ENCODE results near the gene OPTN.

DNA sequence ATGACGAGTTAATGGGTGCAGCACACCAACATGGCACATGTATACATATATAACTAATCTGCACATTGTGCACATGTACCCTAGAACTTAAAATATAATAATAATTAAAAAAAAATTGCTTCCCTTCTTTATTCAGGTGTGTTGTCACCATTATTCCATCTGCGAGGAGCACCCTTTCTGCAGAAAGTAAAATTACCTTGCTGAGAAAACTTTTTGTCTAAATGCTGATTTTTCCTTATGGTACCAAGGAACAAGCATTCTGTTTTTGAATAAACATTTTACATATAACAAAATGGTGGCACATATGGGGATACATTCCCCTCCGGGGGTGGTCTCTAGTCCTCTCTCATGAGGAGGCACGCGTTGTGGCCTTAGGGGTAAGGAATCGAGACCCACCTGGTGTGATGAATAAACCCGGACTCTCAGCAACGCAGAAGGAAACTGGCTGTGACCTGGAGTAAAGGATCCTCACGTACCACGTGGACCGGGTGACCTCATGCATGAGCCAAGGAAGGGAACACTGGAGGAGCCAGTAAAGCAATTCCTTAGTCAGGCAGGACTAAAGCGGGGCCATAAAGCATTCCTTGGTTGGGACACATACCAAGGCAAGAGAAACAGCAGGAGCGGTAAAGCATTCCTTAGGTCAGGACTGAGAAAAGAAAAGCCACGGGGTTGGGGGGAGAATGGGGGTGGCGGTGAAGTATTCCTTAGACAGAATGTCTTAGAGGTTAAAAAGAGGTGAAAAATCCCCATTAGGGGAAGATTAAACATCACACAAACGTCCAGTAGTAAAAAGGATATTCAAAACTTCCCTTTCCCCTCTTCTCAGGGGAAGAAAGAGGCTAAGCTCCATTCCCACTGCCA lies 20.8 kb upstream of the OPTN start:
- no peak for TF ChIP-seq SMC3 (IDR thresholded peaks at IDR 0.05; ENCODE audit: borderline replicate concordance, low read length)
- no peak for TF ChIP-seq POLR2AphosphoS5 (IDR thresholded peaks at IDR 0.05; ENCODE audit: low read length)
